ES-I3 (cell line): ENCODE data around the gene HTRA1.

ENCODE experiments used
- H3K36me3 ChIP-seq: 2 replicates; pipeline ENCODE4 v1.6.1; 2013; ENCODE audit warnings: mild to moderate bottlenecking, low read length, control low read depth, moderate library complexity; ENCODE audit not compliant: insufficient read depth
- H3K4me1 ChIP-seq: 2 replicates; pipeline ENCODE4 v1.6.1; 2013; ENCODE audit warnings: mild to moderate bottlenecking, control low read depth, low read length; ENCODE audit not compliant: insufficient read depth
- H3K9ac ChIP-seq: 2 replicates; pipeline ENCODE4 v1.6.1; 2013; ENCODE audit warnings: low read depth, mild to moderate bottlenecking, low read length, moderate library complexity
- H3K9me3 ChIP-seq: 2 replicates; pipeline ENCODE4 v1.6.1; 2013; ENCODE audit warnings: mild to moderate bottlenecking, low read length, moderate library complexity; ENCODE audit not compliant: control insufficient read depth, insufficient read depth

The HTRA1 gene

GRCh38 chr10:122503012-122503411, 41.7 kb downstream of the HTRA1 start:
- Histone ChIP-seq H3K9me3 (no peaks in the 10 kb centered on the region), H3K36me3 (no peaks in the 10 kb centered on the region), H3K4me1 (no peaks in the 10 kb centered on the region), H3K9ac (no peak overlapping the region)

- Histone ChIP-seq H3K36me3 (no peaks in the 10 kb centered on the region), H3K9ac (no peak overlapping the region), H3K4me1 (no peaks in the 10 kb centered on the region)
Observed at GRCh38 chr10:122503886-122504609, 42.7 kb downstream of the HTRA1 start.

DNA sequence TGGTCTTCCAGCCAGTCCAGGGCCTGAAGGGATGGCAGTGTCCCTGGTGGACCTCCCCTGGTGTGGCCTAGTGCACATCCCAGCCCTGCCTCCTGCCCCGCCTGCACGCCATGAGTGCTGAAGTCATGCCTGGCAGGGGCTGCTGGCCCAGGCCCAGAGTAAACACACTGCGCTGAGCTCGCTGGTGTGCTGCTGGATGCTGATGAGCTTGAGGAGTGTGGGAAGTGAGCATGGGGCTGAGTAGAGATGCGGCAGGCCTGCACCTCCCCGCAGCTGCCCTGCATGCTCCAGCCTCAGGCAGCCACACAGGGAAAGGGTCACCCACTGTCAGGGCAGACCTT, 43.2 kb downstream of the HTRA1 start:
- H3K4me1 ChIP-seq = no peaks in the 10 kb centered on the region
- H3K9me3 ChIP-seq = no peaks in the 10 kb centered on the region
- no peaks in the 10 kb centered on the region for H3K36me3 ChIP-seq
- H3K9ac ChIP-seq = no peak overlapping the region

More at GRCh38 chr10:122503886-122504609, 42.7 kb downstream of the HTRA1 start:
- no peaks in the 10 kb centered on the region for H3K9me3 ChIP-seq

- Histone ChIP-seq H3K9ac (no peak overlapping the region), H3K9me3 (no peaks in the 10 kb centered on the region), H3K4me1 (no peaks in the 10 kb centered on the region), H3K36me3 (no peaks in the 10 kb centered on the region)
Observed at GRCh38 chr10:122505011-122505410, 43.7 kb downstream of the HTRA1 start.

DNA sequence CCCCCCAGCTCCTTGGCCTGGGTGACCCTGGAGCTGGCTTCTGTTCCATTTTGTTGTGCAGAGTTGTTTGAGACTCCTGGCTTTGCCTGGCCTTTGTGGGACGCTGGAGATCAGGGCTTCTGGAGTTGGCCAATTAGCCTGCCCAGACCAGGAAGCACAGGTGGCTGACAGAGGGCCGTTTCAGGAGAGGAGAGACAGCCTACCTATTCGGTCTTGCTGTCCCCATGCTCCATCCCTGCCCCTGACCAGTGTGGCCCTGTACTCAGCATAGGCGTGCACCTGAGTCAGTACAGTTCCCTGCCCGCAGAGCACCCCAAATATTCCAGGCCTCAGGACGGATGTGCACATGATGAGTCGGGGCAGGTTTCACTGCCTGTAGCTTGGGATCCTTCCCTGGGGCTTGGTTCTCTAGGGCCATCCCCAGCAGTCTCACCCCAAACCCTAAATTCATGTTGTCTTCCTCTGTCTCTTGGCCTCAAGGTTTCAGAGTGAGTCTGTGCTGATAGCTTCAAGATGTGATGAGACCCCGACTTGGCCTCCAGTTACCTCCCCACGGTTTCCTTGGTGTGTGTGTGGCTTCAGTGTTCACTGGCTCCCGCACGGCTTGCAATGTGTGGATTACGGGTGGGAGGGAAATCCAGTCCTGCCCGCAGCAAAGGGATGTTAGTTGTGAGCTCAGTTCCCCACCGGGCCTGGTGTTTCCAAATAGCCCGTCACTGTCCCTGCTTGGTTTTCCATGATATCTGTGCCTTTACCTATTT, 44.7 kb downstream of the HTRA1 start:
- Histone ChIP-seq H3K9me3 (no peaks in the 10 kb centered on the region), H3K36me3 (no peaks in the 10 kb centered on the region), H3K4me1 (no peaks in the 10 kb centered on the region), H3K9ac (no peak overlapping the region)

DNA sequence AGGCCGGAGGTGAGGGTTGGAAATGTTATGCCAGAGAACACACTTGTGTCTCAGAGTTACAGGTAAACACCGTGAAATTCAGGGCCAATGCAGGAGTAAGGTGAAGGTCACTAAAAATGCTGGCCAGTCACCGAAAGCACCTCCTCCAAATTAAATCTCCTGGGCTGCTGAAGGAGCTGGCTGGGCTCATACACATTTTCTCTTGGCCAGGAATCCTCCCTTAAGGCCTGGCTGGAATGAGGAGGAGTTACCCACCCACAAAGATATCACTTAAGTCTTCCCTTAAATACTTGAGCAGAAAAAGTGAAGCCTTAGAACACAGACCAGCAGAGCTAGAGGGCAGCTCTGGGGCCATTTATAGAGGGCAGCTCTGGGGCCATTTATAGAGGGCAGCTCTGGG, 46.3 kb downstream of the HTRA1 start:
- Histone ChIP-seq H3K9me3 (no peaks in the 10 kb centered on the region), H3K36me3 (no peaks in the 10 kb centered on the region), H3K4me1 (no peaks in the 10 kb centered on the region), H3K9ac (no peak overlapping the region)

- no peak overlapping the region for H3K9ac ChIP-seq
- no peaks in the 10 kb centered on the region for H3K9me3 ChIP-seq
- H3K4me1 ChIP-seq = no peaks in the 10 kb centered on the region
- no peaks in the 10 kb centered on the region for H3K36me3 ChIP-seq
Observed at GRCh38 chr10:122508021-122508420, 46.7 kb downstream of the HTRA1 start.

- H3K36me3 ChIP-seq = no peaks in the 10 kb centered on the region
- no peak overlapping the region for H3K9ac ChIP-seq
- H3K9me3 ChIP-seq = no peaks in the 10 kb centered on the region
- no peaks in the 10 kb centered on the region for H3K4me1 ChIP-seq
Observed at GRCh38 chr10:122509323-122509722, 48.0 kb downstream of the HTRA1 start.

DNA sequence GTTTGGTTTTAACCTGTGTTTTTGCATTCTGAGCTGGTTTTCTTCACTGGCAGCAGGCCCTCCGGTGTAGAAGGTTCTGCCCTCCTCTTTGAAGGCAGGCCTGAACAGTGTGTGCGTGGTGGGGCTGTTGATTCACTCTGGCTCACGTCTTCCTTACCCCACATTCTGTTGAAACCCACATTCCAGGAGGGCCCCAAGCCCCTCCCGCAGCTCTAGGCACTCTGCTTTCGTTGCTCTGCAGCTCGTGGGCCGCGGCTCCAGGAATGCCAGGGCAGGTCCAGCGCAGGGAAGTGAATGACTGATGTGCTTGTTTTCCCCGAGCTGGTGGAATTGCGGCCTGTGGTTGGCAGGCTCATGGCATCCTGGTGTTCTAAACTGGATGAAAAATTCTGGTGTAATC, 49.0 kb downstream of the HTRA1 start:
- H3K36me3 ChIP-seq = no peaks in the 10 kb centered on the region
- no peaks in the 10 kb centered on the region for H3K9me3 ChIP-seq
- H3K9ac ChIP-seq = no peak overlapping the region
- H3K4me1 ChIP-seq = no peaks in the 10 kb centered on the region

DNA sequence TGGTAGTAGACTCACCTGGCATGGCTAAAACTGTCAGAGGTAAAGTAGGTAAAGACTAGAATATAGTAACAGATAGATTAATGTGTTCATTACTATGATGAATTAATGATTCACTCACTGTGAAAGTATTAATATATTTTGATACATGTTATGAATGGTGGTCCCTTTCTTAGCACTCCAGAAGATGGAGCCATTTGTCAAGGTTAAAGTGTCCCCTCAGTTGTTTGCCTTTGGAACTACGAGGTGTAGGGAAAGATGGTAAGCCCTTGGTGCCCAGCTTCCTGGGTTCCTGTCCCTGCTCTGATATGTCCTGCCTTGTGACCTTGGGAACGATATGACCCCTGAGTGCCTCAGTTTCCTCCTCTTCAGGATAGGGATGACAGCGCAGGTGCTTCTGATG, 49.4 kb downstream of the HTRA1 start:
- H3K36me3 ChIP-seq = no peaks in the 10 kb centered on the region
- no peaks in the 10 kb centered on the region for H3K9me3 ChIP-seq
- H3K4me1 ChIP-seq = no peaks in the 10 kb centered on the region
- no peak overlapping the region for H3K9ac ChIP-seq

DNA sequence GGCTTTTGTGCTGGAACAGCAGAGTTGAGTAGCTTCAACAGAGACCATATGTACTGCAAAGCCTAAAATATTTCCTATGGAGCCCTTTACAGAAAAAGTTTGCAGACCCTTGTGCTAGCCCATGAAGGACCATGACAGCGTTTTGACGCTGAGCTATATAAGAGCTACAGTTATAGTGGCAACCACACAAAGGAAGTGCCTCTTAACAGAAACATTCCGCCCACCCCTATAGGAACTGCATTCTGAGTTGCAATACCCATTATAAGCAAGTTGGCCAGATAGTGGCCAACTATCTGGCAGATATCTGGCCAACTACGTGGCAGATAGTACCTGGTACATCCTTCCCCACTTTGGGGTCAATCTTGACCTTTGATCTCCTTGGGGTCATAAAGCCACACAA, 51.7 kb downstream of the HTRA1 start:
- Histone ChIP-seq H3K9ac (no peak overlapping the region), H3K9me3 (no peaks in the 10 kb centered on the region), H3K4me1 (no peaks in the 10 kb centered on the region), H3K36me3 (no peaks in the 10 kb centered on the region)

GRCh38 chr10:122514045-122514840, 52.9 kb downstream of the HTRA1 start:
- no peaks in the 10 kb centered on the region for H3K9me3 ChIP-seq
- no peaks in the 10 kb centered on the region for H3K36me3 ChIP-seq
- H3K9ac ChIP-seq = no peak overlapping the region
- no peaks in the 10 kb centered on the region for H3K4me1 ChIP-seq

DNA sequence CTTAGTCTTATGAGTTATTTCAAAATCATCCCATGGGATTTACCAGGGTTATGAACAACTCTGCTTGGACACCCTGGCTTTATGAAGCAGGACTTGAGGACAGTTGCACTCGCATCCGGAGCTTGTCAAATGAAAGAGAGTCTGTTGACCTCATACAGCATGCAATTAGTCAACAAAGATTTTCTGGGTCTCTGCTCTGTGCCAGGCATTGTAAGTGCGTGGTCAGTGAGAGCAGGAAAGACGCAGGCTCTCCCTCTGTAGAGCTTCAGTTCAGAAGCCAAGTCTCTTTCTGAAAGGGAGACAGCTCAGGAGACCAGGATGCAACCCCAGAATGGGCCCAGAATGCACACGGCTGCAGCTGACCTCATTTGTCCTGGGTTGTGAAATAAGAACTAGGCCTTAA, 53.7 kb downstream of the HTRA1 start:
- no peaks in the 10 kb centered on the region for H3K9me3 ChIP-seq
- H3K4me1 ChIP-seq = no peaks in the 10 kb centered on the region
- no peak overlapping the region for H3K9ac ChIP-seq
- no peaks in the 10 kb centered on the region for H3K36me3 ChIP-seq

GRCh38 chr10:122515588-122516231, 54.4 kb downstream of the HTRA1 start:
- Histone ChIP-seq H3K9me3 (no peaks in the 10 kb centered on the region), H3K4me1 (no peaks in the 10 kb centered on the region), H3K9ac (no peak overlapping the region), H3K36me3 (no peaks in the 10 kb centered on the region)
